Stimulated activated CD4-positive, alpha-beta T cell treated with anti-CD3 and anti-CD28 coated beads, Interleukin-2, amount 100 ng/mL, for 24 hours (primary cell): ENCODE results near the gene DNAH5.
"Not testable (repeated sequence)": the region's sequence is repeated elsewhere in the genome, so short reads cannot be mapped to it uniquely, and the experiment has no call there.

Source experiments
- DNase-seq, 2 donors: peaks; one replicate each; pipeline ENCODE4 v3.0.0-alpha.2; 2020

The DNAH5 gene

GRCh38 chr5:13831351-13831750 is 113.1 kb downstream of the DNAH5 start:
- DNase-seq, result no peak

- no peak for DNase-seq
Observed at GRCh38 chr5:13830536-13830935, 114.0 kb downstream of the DNAH5 start.

- DNase-seq, result no peak
Observed at GRCh38 chr5:13821366-13821765, 123.1 kb downstream of the DNAH5 start.

GRCh38 chr5:13816126-13816525 is 128.4 kb downstream of the DNAH5 start:
- DNase-seq, result no peak

- DNase-seq, result no peak
Observed at GRCh38 chr5:13814301-13814700, 130.2 kb downstream of the DNAH5 start.

GRCh38 chr5:13809921-13810320 is 134.6 kb downstream of the DNAH5 start:
- no peak for DNase-seq

- no peak for DNase-seq
Observed at GRCh38 chr5:13804336-13804735, 140.2 kb downstream of the DNAH5 start.

GRCh38 chr5:13798569-13798968 is 145.9 kb downstream of the DNAH5 start:
- DNase-seq, result not testable (repeated sequence)

GRCh38 chr5:13785781-13786415 is 158.6 kb downstream of the DNAH5 start:
- no peak for DNase-seq

GRCh38 chr5:13783726-13784125 is 160.8 kb downstream of the DNAH5 start:
- DNase-seq, result no peak

- DNase-seq, result no peak
Observed at GRCh38 chr5:13780081-13780480, 164.4 kb downstream of the DNAH5 start.

- no peak for DNase-seq
Observed at GRCh38 chr5:13773649-13774048, 170.8 kb downstream of the DNAH5 start.

- DNase-seq, result no peak
Observed at GRCh38 chr5:13771011-13771571, 173.4 kb downstream of the DNAH5 start.

GRCh38 chr5:13766236-13766635 is 178.3 kb downstream of the DNAH5 start:
- DNase-seq, result no peak

- DNase-seq, result no peak
Observed at GRCh38 chr5:13763719-13764118, 180.8 kb downstream of the DNAH5 start.

- DNase-seq, result no peak
Observed at GRCh38 chr5:13749766-13750165, 194.7 kb downstream of the DNAH5 start.

GRCh38 chr5:13746026-13746425 is 198.5 kb downstream of the DNAH5 start:
- no peak for DNase-seq

- no peak for DNase-seq
Observed at GRCh38 chr5:13745508-13745907, 199.0 kb downstream of the DNAH5 start.

- no peak for DNase-seq
Observed at GRCh38 chr5:13740471-13740870, 204.0 kb downstream of the DNAH5 start.

GRCh38 chr5:13739479-13739878 is 205.0 kb downstream of the DNAH5 start:
- DNase-seq, result no peak

GRCh38 chr5:13735691-13736090 is 208.8 kb downstream of the DNAH5 start:
- no peak for DNase-seq

GRCh38 chr5:13731121-13731628 is 213.3 kb downstream of the DNAH5 start:
- no peak for DNase-seq

GRCh38 chr5:13708906-13709305 is 235.6 kb downstream of the DNAH5 start:
- no peak for DNase-seq

GRCh38 chr5:13708432-13708831 is 236.1 kb downstream of the DNAH5 start:
- DNase-seq, result no peak

- DNase-seq, result no peak
Observed at GRCh38 chr5:13704396-13704795, 240.1 kb downstream of the DNAH5 start.
